IPS DF 6.9 (cell line): Measurements from ENCODE around the gene RHOF.

Source experiments
- DNase-seq: peaks from one replicate; pipeline ENCODE4 v3.0.0-alpha.2; 2013; ENCODE audit warnings: low read depth, low spot score
- H3K27ac ChIP-seq: one replicate; pipeline ENCODE4 v1.5.1; 2013; ENCODE audit warnings: low read length, control low read depth
- H3K27me3 ChIP-seq: 2 replicates; pipeline ENCODE4 v1.6.1; 2013; ENCODE audit warnings: mild to moderate bottlenecking, low read length; ENCODE audit not compliant: control insufficient read depth, insufficient read depth
- H3K36me3 ChIP-seq: 2 replicates; pipeline ENCODE4 v1.6.1; 2013; ENCODE audit warnings: low read length; ENCODE audit not compliant: control insufficient read depth, insufficient read depth
- H3K4me1 ChIP-seq: 2 replicates; pipeline ENCODE4 v1.6.1; 2013; ENCODE audit warnings: low read length; ENCODE audit not compliant: control insufficient read depth, insufficient read depth
- H3K4me3 ChIP-seq: 2 replicates; pipeline ENCODE4 v1.5.1; 2013; ENCODE audit warnings: mild to moderate bottlenecking, low read length
- H3K9me3 ChIP-seq: 2 replicates; pipeline ENCODE4 v1.6.1; 2013; ENCODE audit warnings: low read length, inconsistent platforms; ENCODE audit not compliant: control insufficient read depth, insufficient read depth
- WGBS: extraction: QIAGEN DNeasy Blood & Tissue Kit; methylation state at CpG from one replicate; pipeline ENCODE4 v1.1.7; 2013; ENCODE audit warnings: mixed read lengths, missing lambda C conversion rate; ENCODE audit not compliant: insufficient read length, insufficient coverage; 5-methylcytosine and 5-hydroxymethylcytosine counted together

Gene RHOF

GRCh38 chr12:121819212-121819949 lies 25.9 kb upstream of the RHOF start:
- Histone ChIP-seq H3K4me3 (no peak overlapping the region), H3K36me3 (peaks cover 34% of the 10 kb centered on the region), H3K27me3 (no peaks in the 10 kb centered on the region), H3K4me1 (no peaks in the 10 kb centered on the region), H3K27ac (no peak overlapping the region), H3K9me3 (no peaks in the 10 kb centered on the region)
- DNase-seq = no peak
- no CpG with 5 or more reads among the region's 22 CpGs for WGBS

GRCh38 chr12:121817648-121818043 lies 24.2 kb upstream of the RHOF start:
- peaks cover 30% of the 10 kb centered on the region for H3K36me3 ChIP-seq
- WGBS = no CpG with 5 or more reads among the region's 18 CpGs

GRCh38 chr12:121816925-121817647 lies 23.6 kb upstream of the RHOF start:
- Histone ChIP-seq H3K4me3 (no peak overlapping the region), H3K36me3 (peaks cover 24% of the 10 kb centered on the region), H3K4me1 (no peaks in the 10 kb centered on the region), H3K27ac (no peak overlapping the region), H3K9me3 (no peaks in the 10 kb centered on the region), H3K27me3 (no peaks in the 10 kb centered on the region)
- no CpG with 5 or more reads among the region's 47 CpGs for WGBS
- DNase-seq = no peak

More at GRCh38 chr12:121817648-121818043, 24.2 kb upstream of the RHOF start:
- Histone ChIP-seq H3K9me3 (no peaks in the 10 kb centered on the region), H3K27ac (no peak overlapping the region), H3K4me1 (no peaks in the 10 kb centered on the region), H3K4me3 (no peak overlapping the region), H3K27me3 (no peaks in the 10 kb centered on the region)
- DNase-seq = no peak

GRCh38 chr12:121815263-121815662 lies 21.8 kb upstream of the RHOF start:
- no CpG with 5 or more reads among the region's 8 CpGs for WGBS
- DNase-seq = no peak
- H3K36me3 ChIP-seq = peaks cover 24% of the 10 kb centered on the region
- no peaks in the 10 kb centered on the region for H3K4me1 ChIP-seq
- H3K9me3 ChIP-seq = no peaks in the 10 kb centered on the region
- H3K27me3 ChIP-seq = no peaks in the 10 kb centered on the region
- H3K4me3 ChIP-seq = no peak overlapping the region
- H3K27ac ChIP-seq = no peak overlapping the region

- no peak overlapping the region for H3K27ac ChIP-seq
- peaks cover 18% of the 10 kb centered on the region for H3K36me3 ChIP-seq
- no CpG with 5 or more reads among the region's 31 CpGs for WGBS
- no peaks in the 10 kb centered on the region for H3K4me1 ChIP-seq
- no peaks in the 10 kb centered on the region for H3K9me3 ChIP-seq
- DNase-seq = no peak
- no peaks in the 10 kb centered on the region for H3K27me3 ChIP-seq
- no peak overlapping the region for H3K4me3 ChIP-seq
Measured at GRCh38 chr12:121814429-121815119, 21.1 kb upstream of the RHOF start.

GRCh38 chr12:121813951-121814350 lies 20.5 kb upstream of the RHOF start:
- Histone ChIP-seq H3K4me1 (no peaks in the 10 kb centered on the region), H3K4me3 (no peak overlapping the region), H3K36me3 (peaks cover 16% of the 10 kb centered on the region), H3K27me3 (no peaks in the 10 kb centered on the region), H3K27ac (no peak overlapping the region), H3K9me3 (no peaks in the 10 kb centered on the region)
- no CpG with 5 or more reads among the region's 14 CpGs for WGBS
- no peak for DNase-seq

GRCh38 chr12:121812921-121813896 lies 19.7 kb upstream of the RHOF start:
- Histone ChIP-seq H3K4me1 (no peaks in the 10 kb centered on the region), H3K27me3 (no peaks in the 10 kb centered on the region), H3K9me3 (no peaks in the 10 kb centered on the region), H3K4me3 (no peak overlapping the region; the same call in 1 of the 2 replicates), H3K27ac (no peak overlapping the region), H3K36me3 (peaks cover 16% of the 10 kb centered on the region)
- no peak for DNase-seq
- no CpG with 5 or more reads among the region's 25 CpGs for WGBS

GRCh38 chr12:121812320-121812871 lies 18.9 kb upstream of the RHOF start:
- peak overlapping the region; percentile 66; the same call in 1 of the 2 replicates for H3K4me3 ChIP-seq
- H3K27me3 ChIP-seq = no peaks in the 10 kb centered on the region
- H3K27ac ChIP-seq = no peak overlapping the region
- H3K9me3 ChIP-seq = no peaks in the 10 kb centered on the region
- DNase-seq = no peak
- H3K36me3 ChIP-seq = peaks cover 12% of the 10 kb centered on the region
- no CpG with 5 or more reads among the region's 26 CpGs for WGBS
- H3K4me1 ChIP-seq = no peaks in the 10 kb centered on the region

- H3K4me3 ChIP-seq = peak overlapping the region; percentile 66; the same call in 1 of the 2 replicates
- H3K27me3 ChIP-seq = no peaks in the 10 kb centered on the region
- peaks cover 6% of the 10 kb centered on the region for H3K36me3 ChIP-seq
- no peak for DNase-seq
- H3K4me1 ChIP-seq = no peaks in the 10 kb centered on the region
- H3K9me3 ChIP-seq = no peaks in the 10 kb centered on the region
- no peak overlapping the region for H3K27ac ChIP-seq
- no CpG with 5 or more reads among the region's 46 CpGs for WGBS
Measured at GRCh38 chr12:121811434-121812319, 18.2 kb upstream of the RHOF start.
